Psoas muscle (tissue), 8 donors: ENCODE measurements around the gene MSL3. TPM values are rescaled to one million over a fixed set of nuclear protein-coding genes. Genes with fewer than 3 reads are reported as not detected.

Source experiments
- ATAC-seq, 4 donors: fragments of 200-7000 bp; cut with Tn5 transposase; one replicate each; pipeline ENCODE4 v1.9.1; 2020; ENCODE audit warnings: moderate library complexity in 3 of 4, mild to moderate bottlenecking in 2 of 4
- DNase-seq, 2 donors: peaks; one replicate each; pipeline ENCODE4 v3.0.0-alpha.2; 2020
- H3K27ac ChIP-seq: fragments of 200-600 bp; one replicate; pipeline ENCODE4 v1.8.0; 2022
- H3K27me3 ChIP-seq, 3 donors: fragments of 200-600 bp in 1 of 3; one replicate each; pipeline versions ENCODE4 v1.6.1 to v1.8.0; 2013 to 2022; ENCODE audit warnings: low read length in 2 of 3, mild to moderate bottlenecking in 2 of 3, moderate library complexity in 1 of 3; ENCODE audit not compliant: insufficient read depth in 3 of 3
- H3K36me3 ChIP-seq, 2 donors: fragments of 200-600 bp in 1 of 2; one replicate each; pipeline versions ENCODE4 v1.6.1 to v1.8.0; 2013 to 2022; ENCODE audit warnings: low read depth in 1 of 2, mild to moderate bottlenecking in 1 of 2, moderate library complexity in 1 of 2; ENCODE audit not compliant: insufficient read depth in 1 of 2
- H3K4me1 ChIP-seq: fragments of 200-600 bp; one replicate; pipeline ENCODE4 v1.8.0; 2022
- H3K4me3 ChIP-seq: fragments of 200-600 bp; one replicate; pipeline ENCODE4 v1.8.0; 2022; ENCODE audit warnings: mild to moderate bottlenecking
- H3K9me3 ChIP-seq: fragments of 200-600 bp; one replicate; pipeline ENCODE4 v1.8.0; 2022
- WGBS, 3 donors: extraction: QIAGEN DNeasy Blood & Tissue Kit; methylation state at CpG; one replicate each; pipeline versions ENCODE4 v1.1.6 to v1.1.7; 2013; 5-methylcytosine and 5-hydroxymethylcytosine counted together
- intact Hi-C, 2 donors: fragments of 100-400 bp; cut with DNase I; formaldehyde crosslinking; loops; one replicate each; pipeline versions ENCODE4 v1.11.0 to v1.14.2; 2022
- polyA plus RNA-seq, 3 donors: library from polyadenylated mRNA; stranded (reverse); fragments of 200-250 nt; gene quantifications; one replicate each; pipeline ENCODE4 v1.2.3, GENCODE V29; 2013
- total RNA-seq, 4 donors: library from RNA; stranded (reverse); fragmentation: NEBNext Ultra II Directional in 2 of 4; extraction: Animal tissue kit (Norgen Biotek cat#: 25700) in 2 of 4; gene quantifications; one replicate each; pipeline versions ENCODE4 v1.2.1 to v1.2.4, GENCODE V29; 2021 to 2023
- TF ChIP-seq, protein P1 (sequence below): fragments of 200-600 bp; IDR thresholded peaks from one replicate; pipeline ENCODE4 v1.8.0; 2022; ENCODE audit warnings: antibody characterized with exemption
- donor health status: healthy with polysubstance abuse.
- donor health status: DM: no; HTN: no; CAD: no; lungs with moderate emphysema.
- donor health status: Bipolar disorder and iron deficiency.
- donor health status: healthy.
- donor health status: DM: yes; HTN: yes; CAD: no.
- donor health status: DM: no; HTN: no; CAD: no.
- donor health status: DM: no; HTN: no; CAD: no.
- donor health status: DM: yes; HTN: yes; CAD: no.

The MSL3 gene
- total and polyA plus RNA-seq, 7 donors = 19.1 to 52.3 (median 21.3) TPM

DNA sequence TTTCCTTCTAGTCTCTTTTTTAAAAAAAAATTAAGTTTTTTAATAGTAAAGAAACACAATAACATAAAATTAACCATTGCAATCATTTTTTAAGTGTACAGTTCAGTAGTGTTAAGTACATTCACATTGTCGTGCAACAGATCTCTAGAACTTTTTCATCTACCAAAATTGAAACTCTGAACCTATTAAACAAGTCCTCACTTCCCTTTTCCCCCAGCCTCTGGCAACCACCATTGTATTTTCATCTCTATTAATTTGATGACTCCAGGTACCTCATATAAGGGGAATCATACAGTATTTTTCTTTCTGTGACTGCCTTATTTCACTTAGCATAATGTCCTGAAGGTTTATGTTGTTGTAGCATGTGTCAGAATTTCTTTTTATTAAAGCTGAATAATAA, 31.8 kb downstream of the MSL3 start:
- intact Hi-C loops = no loop called here
- Histone ChIP-seq H3K27me3 (no peaks in the 10 kb centered on the region), H3K4me1 (no peaks in the 10 kb centered on the region), H3K9me3 (no peaks in the 10 kb centered on the region), H3K4me3 (no peak overlapping the region), H3K27ac (no peak overlapping the region), H3K36me3 (no peaks in the 10 kb centered on the region)
- TF ChIP-seq, protein P1, sequence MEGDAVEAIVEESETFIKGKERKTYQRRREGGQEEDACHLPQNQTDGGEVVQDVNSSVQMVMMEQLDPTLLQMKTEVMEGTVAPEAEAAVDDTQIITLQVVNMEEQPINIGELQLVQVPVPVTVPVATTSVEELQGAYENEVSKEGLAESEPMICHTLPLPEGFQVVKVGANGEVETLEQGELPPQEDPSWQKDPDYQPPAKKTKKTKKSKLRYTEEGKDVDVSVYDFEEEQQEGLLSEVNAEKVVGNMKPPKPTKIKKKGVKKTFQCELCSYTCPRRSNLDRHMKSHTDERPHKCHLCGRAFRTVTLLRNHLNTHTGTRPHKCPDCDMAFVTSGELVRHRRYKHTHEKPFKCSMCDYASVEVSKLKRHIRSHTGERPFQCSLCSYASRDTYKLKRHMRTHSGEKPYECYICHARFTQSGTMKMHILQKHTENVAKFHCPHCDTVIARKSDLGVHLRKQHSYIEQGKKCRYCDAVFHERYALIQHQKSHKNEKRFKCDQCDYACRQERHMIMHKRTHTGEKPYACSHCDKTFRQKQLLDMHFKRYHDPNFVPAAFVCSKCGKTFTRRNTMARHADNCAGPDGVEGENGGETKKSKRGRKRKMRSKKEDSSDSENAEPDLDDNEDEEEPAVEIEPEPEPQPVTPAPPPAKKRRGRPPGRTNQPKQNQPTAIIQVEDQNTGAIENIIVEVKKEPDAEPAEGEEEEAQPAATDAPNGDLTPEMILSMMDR = no peak
- DNase-seq (no peak), ATAC-seq (no peak)
- WGBS, 3 donors = 66 to 83% (median 83%) methylated on average over 1 of the region's 1 CpG

DNA sequence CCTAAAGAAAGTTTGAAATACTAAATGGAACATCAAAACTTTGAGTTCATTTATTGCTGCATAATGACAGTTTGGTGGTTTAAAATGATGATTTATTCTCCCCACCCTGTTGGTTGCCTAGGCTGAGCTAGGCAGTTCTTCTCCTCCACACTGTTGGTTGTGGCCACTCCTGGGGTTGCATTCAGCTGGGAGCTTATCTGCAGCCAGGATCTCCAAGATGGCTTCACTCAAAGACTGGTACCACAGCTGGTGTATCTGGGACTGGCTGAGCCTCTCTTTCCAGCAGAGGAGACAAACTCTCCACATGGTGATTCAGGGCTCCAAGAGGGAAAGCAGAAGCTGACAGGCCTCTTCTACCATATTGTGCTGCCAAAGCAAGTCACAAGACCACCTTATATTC, 33.1 kb downstream of the MSL3 start:
- no peak overlapping the region for H3K4me3 ChIP-seq
- no peaks in the 10 kb centered on the region for H3K9me3 ChIP-seq
- no peaks in the 10 kb centered on the region for H3K4me1 ChIP-seq
- intact Hi-C loops = no loop called here
- DNase-seq (no peak), ATAC-seq (no peak)
- no peaks in the 10 kb centered on the region for H3K36me3 ChIP-seq
- H3K27me3 ChIP-seq = no peaks in the 10 kb centered on the region
- no peak overlapping the region for H3K27ac ChIP-seq
- TF ChIP-seq, protein P1 = no peak

DNA sequence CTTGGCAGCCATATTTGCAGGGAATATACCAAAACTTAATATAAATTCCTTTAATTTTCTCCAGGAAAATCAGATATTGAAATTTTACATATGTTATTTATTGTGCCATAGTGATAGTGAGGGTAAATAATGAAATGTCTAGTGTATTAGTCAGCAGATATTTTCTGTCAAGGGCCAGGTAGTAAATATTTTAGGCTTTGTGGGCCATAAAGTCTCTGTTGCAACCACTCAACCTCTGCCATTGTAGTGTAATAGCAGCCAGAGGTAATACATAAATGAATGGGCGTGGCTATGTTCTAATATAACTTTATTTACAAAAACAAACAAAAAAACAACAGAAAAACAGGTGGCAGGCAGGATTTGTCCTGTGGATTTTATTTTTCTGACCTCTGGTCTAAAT, 33.5 kb downstream of the MSL3 start:
- Histone ChIP-seq H3K4me1 (no peaks in the 10 kb centered on the region), H3K36me3 (no peaks in the 10 kb centered on the region), H3K4me3 (no peak overlapping the region), H3K27ac (no peak overlapping the region), H3K27me3 (no peaks in the 10 kb centered on the region), H3K9me3 (no peaks in the 10 kb centered on the region)
- TF ChIP-seq, protein P1 = no peak
- no peak for DNase-seq
- ATAC-seq = no peak
- intact Hi-C loops = no loop called here
- 10 to 100% (median 93%) methylated on average over 1 of the region's 1 CpG for WGBS, 3 donors

DNA sequence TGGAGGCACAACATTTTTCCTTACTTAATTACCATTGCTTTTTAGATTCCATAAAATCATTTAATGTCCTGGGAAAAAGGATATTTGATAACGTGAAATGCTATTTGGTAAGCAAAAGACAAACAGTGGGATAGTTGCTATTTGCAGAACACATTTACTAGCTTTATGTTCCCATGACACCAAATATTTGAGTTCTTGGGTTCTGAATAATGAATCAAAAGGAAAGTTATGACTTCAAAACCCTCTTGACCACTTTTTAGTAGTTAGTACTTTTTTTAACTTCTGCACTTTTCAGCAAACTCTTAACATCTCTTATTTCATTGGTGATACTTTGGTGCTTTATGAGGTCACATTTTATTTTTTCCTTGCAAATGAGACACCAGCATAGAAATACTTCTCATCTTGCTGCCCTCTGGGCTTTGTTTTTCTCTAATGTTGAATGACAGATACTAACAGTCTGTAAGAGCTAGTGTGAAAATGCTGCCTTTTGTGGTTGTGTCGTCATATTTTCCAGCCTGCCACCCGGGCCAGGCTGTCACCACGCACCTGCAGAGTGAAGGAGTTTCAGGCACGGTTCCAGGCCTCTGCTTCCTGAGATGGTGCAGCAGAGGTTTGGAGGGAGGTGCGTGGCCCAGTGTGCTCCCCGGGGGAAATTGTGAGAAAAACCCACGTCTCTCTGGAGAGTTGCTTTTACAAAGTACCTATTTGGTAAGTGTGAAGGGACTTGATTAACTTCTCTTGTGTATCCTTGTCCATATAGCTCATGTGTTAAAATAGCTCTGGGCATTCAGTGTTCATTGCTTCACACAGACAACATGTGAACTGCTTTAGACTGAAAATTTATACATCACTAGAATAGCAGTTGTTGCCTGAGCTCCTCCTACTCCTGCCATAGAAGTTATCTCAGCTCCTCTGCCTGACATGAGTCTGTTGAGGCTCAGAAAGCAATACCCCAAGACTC, 34.7 kb downstream of the MSL3 start:
- DNase-seq (no peak), ATAC-seq (no peak)
- H3K36me3 ChIP-seq = no peaks in the 10 kb centered on the region
- H3K27me3 ChIP-seq = no peaks in the 10 kb centered on the region
- H3K4me3 ChIP-seq = no peak overlapping the region
- TF ChIP-seq, protein P1 = no peak
- WGBS, 3 donors = 26 to 35% (median 33%) methylated on average over 8 of the region's 8 CpGs
- intact Hi-C loops = no loop called here
- no peaks in the 10 kb centered on the region for H3K9me3 ChIP-seq
- no peaks in the 10 kb centered on the region for H3K4me1 ChIP-seq
- no peak overlapping the region for H3K27ac ChIP-seq
